Ascending aorta (tissue), 2 donors: ENCODE results near the gene ETNPPL. TPM values are rescaled to one million over a fixed set of nuclear protein-coding genes. Genes with fewer than 3 reads are reported as not detected.
A peak's percentile ranks its signal among the peaks of the same experiment; 100 is the strongest.

ENCODE experiments used
- DNase-seq, 2 donors: peaks; one replicate each; pipeline ENCODE4 v3.0.0-alpha.2; 2019; ENCODE audit warnings: low spot score in 2 of 2
- H3K27ac ChIP-seq, 2 donors: fragments of 200-600 bp; sonication (generic); one replicate each; pipeline ENCODE4 v1.5.1; 2016 to 2017; ENCODE audit warnings: mild to moderate bottlenecking in 1 of 2
- H3K27me3 ChIP-seq: fragments of 200-600 bp; sonication (generic); one replicate; pipeline ENCODE4 v1.5.1; 2017
- H3K36me3 ChIP-seq, 2 donors: fragments of 200-600 bp; sonication (generic); one replicate each; pipeline ENCODE4 v1.5.1; 2016
- H3K4me1 ChIP-seq, 2 donors: fragments of 200-600 bp; sonication (generic); one replicate each; pipeline ENCODE4 v1.5.1; 2016 to 2017; ENCODE audit warnings: mild to moderate bottlenecking in 1 of 2
- H3K4me3 ChIP-seq, 2 donors: fragments of 200-600 bp; sonication (generic); one replicate each; pipeline ENCODE4 v1.5.1; 2016 to 2017; ENCODE audit warnings: mild to moderate bottlenecking in 1 of 2
- H3K9me3 ChIP-seq, 2 donors: fragments of 200-600 bp; sonication (generic); one replicate each; pipeline ENCODE4 v1.5.1; 2016
- intact Hi-C: fragments of 100-400 bp; cut with DNase I; formaldehyde crosslinking; loops from one replicate; pipeline ENCODE4 v1.15.1; 2023
- total RNA-seq: library from RNA; depleted of rRNA; stranded (reverse); fragments of >200 nt; gene quantifications from one replicate; pipeline ENCODE4 v1.1.0, GENCODE V29; 2016
- TF ChIP-seq, protein P1 (sequence below), 3 experiments: fragments of 200-600 bp in 2 of 3; fragments of 450-650 bp in 1 of 3; sonication (generic) in 2 of 3; IDR thresholded peaks; one replicate each; pipeline ENCODE4 v1.5.1; 2016 to 2019; ENCODE audit warnings: antibody characterized with exemption in 3 of 3, mild to moderate bottlenecking in 1 of 3, moderate library complexity in 1 of 3

The ETNPPL gene
- total RNA-seq, 1 donor from 2014 or later, result not detected

DNA sequence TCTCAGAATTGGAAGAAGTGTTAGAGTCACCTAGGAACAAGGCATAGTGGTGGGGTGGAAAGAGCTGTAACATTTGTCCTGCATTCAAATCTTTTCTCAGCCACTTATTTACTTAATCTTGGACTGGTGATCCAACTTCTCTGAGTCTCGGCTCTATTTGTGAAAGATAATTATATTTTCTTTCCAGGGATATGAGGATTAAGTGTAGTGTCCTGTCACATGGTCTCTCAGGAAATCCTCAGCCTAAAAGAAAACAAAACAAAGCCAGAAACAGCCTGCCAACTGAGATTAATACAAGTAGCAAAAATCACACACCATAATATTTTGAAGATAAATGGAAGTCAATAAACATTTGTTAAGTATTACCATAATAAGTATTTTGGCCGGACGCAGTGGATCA lies 33.3 kb upstream of the ETNPPL start:
- intact Hi-C loops, result no loop called here
- Histone ChIP-seq H3K27me3 (no peaks in the 10 kb centered on the region), H3K4me3 (no peak overlapping the region), H3K27ac (peak overlapping the region; percentile 11 to 15), H3K4me1 (no peaks in the 10 kb centered on the region), H3K36me3 (no peaks in the 10 kb centered on the region), H3K9me3 (no peaks in the 10 kb centered on the region)
- TF ChIP-seq, protein P1, sequence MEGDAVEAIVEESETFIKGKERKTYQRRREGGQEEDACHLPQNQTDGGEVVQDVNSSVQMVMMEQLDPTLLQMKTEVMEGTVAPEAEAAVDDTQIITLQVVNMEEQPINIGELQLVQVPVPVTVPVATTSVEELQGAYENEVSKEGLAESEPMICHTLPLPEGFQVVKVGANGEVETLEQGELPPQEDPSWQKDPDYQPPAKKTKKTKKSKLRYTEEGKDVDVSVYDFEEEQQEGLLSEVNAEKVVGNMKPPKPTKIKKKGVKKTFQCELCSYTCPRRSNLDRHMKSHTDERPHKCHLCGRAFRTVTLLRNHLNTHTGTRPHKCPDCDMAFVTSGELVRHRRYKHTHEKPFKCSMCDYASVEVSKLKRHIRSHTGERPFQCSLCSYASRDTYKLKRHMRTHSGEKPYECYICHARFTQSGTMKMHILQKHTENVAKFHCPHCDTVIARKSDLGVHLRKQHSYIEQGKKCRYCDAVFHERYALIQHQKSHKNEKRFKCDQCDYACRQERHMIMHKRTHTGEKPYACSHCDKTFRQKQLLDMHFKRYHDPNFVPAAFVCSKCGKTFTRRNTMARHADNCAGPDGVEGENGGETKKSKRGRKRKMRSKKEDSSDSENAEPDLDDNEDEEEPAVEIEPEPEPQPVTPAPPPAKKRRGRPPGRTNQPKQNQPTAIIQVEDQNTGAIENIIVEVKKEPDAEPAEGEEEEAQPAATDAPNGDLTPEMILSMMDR (IDR thresholded peaks at IDR 0.05), result no peak
- DNase-seq, result no peak

DNA sequence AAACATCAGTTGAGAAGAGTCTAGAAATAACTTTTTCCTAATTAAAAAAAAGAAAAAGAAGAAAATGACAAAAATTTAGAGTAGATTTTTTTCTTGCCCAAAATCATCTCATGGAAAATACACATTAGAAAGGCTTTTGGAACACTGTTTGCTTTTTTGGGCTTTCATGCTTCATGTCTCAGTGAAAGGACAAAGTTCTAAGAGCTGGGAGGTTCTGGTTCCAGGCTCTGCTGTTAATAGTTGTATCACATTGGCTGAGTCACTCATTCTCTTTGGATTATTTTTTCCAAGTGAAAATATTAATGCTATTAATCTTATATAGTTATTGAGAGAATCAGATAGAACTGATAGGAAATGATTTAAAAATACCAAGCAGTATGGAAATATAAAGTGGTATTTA lies 32.9 kb upstream of the ETNPPL start:
- TF ChIP-seq, protein P1 (IDR thresholded peaks at IDR 0.05), result no peak
- no peak for DNase-seq

DNA sequence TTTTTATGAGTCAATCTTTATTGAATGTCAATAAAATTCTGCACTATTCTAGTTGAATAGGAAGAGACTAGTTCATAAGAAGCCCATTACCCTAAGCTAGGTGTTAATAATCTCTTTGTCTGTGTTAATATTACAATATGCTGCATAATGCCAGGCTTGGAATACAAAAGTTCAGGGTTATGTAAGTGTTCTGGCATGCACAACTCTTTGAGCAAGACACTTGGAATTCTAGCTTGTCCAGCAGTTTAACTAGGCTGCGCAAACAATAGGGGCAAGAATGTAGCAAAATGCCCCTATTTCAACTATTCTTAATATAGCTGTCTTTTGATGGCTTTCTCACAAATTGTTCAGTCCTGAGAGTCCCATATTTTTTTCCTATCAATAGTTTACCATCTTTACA lies 31.3 kb upstream of the ETNPPL start:
- intact Hi-C loops, result no loop called here
- Histone ChIP-seq H3K27me3 (no peaks in the 10 kb centered on the region), H3K4me3 (no peak overlapping the region), H3K36me3 (no peaks in the 10 kb centered on the region), H3K9me3 (no peaks in the 10 kb centered on the region), H3K27ac (no peak overlapping the region), H3K4me1 (no peaks in the 10 kb centered on the region)
- DNase-seq, result no peak
- TF ChIP-seq, protein P1 (IDR thresholded peaks at IDR 0.05), result no peak

More for the DNA sequence above, 32.9 kb upstream of the ETNPPL start:
- no peaks in the 10 kb centered on the region for H3K9me3 ChIP-seq
- no peak overlapping the region for H3K4me3 ChIP-seq
- no peaks in the 10 kb centered on the region for H3K27me3 ChIP-seq
- no peaks in the 10 kb centered on the region for H3K4me1 ChIP-seq
- peak overlapping the region; percentile 11 to 15 for H3K27ac ChIP-seq
- intact Hi-C loops, result no loop called here
- no peaks in the 10 kb centered on the region for H3K36me3 ChIP-seq

DNA sequence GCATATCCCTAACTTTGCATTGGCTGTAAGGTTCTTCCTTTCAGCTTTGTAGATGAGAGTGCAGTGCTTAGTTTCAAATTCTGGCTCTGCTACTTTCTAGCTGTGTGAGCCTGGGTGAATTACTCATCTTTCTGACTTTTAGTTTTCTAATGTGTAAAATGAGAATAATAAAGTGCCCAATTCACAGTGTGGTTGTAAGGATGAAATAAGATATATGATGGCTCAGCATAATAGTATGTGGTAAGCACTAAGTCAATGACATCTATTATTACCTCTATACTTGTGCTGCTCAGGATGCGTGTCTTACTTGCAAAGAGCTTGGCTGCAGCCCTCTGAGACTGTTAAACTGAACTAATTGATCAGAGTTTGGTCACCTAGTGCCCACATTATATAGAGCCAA lies 30.6 kb upstream of the ETNPPL start:
- DNase-seq, result no peak
- intact Hi-C loops, result no loop called here
- Histone ChIP-seq H3K4me1 (no peaks in the 10 kb centered on the region), H3K27ac (no peak overlapping the region), H3K4me3 (no peak overlapping the region), H3K36me3 (no peaks in the 10 kb centered on the region), H3K27me3 (no peaks in the 10 kb centered on the region), H3K9me3 (no peaks in the 10 kb centered on the region)
- TF ChIP-seq, protein P1 (IDR thresholded peaks at IDR 0.05), result no peak

DNA sequence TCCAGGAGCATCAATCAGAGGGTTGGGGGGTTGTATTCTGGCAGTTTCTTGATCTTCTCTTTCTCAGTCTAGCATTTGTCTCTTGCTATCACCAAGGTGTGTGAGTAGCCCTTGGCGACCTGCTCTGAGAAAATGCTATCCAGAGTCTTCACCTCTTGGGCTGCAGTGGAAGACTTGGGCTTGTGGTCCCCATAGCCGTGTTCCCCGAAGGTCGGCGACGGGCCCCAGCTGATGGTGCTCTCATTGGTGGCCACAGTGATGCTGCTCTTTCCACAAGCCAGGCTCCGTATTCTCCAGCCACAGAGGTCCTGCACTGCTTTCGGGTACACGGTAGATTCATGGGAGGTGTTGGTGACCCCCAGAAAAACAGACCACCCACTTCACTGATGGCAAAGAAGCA lies 25.9 kb upstream of the ETNPPL start:
- no peak overlapping the region for H3K27ac ChIP-seq
- no peak for DNase-seq
- no peak overlapping the region for H3K4me3 ChIP-seq
- no peaks in the 10 kb centered on the region for H3K27me3 ChIP-seq
- H3K4me1 ChIP-seq, result no peaks in the 10 kb centered on the region
- no peaks in the 10 kb centered on the region for H3K36me3 ChIP-seq
- H3K9me3 ChIP-seq, result no peaks in the 10 kb centered on the region
- intact Hi-C loops, result no loop called here
- TF ChIP-seq, protein P1 (IDR thresholded peaks at IDR 0.05), result no peak

DNA sequence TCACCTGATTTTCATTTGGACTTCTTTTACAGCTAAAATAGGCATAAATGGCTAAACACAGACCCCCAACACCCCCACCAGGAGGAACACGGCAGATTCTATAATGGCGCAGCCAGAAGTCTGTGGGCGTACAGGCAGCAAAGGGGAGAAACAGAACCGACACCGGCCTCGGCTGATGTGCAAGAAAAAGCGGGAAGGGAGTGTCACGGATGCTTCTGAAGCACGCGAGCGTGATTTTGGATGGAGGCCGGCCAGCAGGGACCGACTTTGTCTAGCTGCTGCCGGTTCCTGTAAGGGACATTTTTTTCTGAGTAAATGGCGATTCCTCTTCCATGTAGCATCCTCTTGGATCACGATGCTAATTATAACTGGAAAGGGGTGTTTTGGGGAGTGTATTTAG lies 24.9 kb upstream of the ETNPPL start:
- H3K27ac ChIP-seq, result no peak overlapping the region
- H3K4me1 ChIP-seq, result no peaks in the 10 kb centered on the region
- TF ChIP-seq, protein P1 (IDR thresholded peaks at IDR 0.05), result no peak
- H3K36me3 ChIP-seq, result no peaks in the 10 kb centered on the region
- no peak overlapping the region for H3K4me3 ChIP-seq
- no peaks in the 10 kb centered on the region for H3K9me3 ChIP-seq
- no peaks in the 10 kb centered on the region for H3K27me3 ChIP-seq
- no peak for DNase-seq
- intact Hi-C loops, result no loop called here
